Glomerular visceral epithelial cell (primary cell): ENCODE data around the gene RAB3IL1.

ENCODE experiments used
- DNase-seq: peaks from one replicate; pipeline ENCODE4 v3.0.0-alpha.2; 2016; ENCODE audit errors: extremely low spot score

The RAB3IL1 gene

DNA sequence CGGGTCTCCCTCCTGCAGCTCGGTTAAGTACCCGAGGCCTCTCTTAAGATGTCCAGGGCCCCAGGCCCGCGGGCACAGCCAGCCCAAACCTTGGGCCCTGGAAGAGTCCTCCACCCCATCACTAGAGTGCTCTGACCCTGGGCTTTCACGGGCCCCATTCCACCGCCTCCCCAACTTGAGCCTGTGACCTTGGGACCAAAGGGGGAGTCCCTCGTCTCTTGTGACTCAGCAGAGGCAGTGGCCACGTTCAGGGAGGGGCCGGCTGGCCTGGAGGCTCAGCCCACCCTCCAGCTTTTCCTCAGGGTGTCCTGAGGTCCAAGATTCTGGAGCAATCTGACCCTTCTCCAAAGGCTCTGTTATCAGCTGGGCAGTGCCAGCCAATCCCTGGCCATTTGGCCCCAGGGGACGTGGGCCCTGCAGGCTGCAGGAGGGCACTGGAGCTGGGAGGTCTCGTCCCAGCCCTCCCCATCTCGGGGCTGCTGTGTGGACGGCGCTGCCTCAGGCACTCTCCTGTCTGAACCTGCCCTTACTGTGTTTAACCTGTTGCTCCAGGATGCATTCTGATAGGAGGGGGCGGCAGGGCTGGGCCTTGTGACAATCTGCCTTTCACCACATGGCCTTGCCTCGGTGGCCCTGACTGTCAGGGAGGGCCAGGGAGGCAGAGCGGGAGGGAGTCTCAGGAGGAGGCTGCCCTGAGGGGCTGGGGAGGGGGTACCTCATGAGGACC, 51.0 kb downstream of the RAB3IL1 start:
- no peak for DNase-seq

DNA sequence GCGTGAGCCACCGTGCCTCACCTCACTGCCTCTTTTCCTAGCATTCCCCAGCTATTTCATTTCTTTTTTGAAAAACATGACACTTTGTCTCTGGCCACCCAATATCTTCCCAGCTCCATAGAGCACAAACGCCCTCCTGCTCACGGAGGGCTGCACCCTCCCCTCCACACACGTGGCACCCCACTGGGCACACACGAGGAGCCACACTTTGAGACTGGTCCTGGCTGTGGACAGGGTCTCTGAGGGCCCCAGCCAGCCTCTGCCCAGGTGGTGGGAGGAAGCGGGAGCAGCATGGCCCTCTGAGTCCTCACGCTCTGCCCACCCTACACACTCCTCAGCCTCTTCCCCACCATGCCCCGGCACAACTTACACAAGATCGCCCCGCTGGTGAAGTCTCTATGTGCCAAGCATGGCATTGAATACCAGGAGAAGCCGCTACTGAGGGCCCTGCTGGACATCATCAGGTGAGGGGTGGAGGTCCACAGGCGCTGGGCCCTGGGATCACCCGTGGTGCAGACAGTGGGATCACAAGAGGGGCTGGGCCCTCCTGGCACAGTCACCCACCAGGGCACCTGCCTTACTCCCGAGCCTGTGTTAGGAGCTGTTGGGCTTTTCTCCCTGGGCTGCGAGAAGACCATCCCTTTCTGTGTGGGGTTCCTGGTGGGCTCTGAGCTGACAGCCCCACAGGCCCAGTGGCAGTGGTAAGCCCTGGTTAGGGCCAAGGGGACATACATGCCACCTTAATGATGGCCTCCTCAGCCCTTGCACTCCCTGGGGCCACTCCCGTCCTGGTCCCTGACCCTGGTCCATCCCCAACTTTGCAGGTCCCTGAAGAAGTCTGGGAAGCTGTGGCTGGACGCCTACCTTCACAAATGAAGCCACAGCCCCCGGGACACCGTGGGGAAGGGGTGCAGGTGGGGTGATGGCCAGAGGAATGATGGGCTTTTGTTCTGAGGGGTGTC, 52.3 kb downstream of the RAB3IL1 start:
- no peak for DNase-seq

DNA sequence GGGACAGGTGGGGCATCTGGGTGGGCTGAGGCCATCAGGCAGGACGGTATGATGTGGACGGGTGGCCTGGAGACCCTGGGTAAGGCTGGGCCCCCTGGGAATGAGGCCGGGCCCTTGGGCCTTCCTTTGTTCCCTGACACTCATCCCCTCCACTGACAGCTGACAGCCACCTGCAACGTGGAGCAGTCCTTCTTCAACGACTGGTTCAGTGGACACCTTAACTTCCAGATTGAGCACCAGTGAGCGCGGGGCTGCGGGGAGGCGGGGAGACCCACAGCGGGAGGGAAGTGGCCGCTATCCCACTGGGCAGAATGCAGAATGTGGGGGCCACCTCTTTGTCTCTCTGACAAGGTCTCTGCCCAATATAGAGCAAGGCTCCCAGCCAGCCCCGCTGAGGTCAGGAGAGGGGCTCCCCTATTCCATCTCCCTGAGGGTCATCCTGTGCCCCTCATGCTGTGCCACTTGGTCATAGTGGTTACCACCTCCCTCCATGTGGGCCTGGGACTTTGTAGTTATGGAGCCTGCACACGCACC, 53.8 kb downstream of the RAB3IL1 start:
- no peak for DNase-seq

DNA sequence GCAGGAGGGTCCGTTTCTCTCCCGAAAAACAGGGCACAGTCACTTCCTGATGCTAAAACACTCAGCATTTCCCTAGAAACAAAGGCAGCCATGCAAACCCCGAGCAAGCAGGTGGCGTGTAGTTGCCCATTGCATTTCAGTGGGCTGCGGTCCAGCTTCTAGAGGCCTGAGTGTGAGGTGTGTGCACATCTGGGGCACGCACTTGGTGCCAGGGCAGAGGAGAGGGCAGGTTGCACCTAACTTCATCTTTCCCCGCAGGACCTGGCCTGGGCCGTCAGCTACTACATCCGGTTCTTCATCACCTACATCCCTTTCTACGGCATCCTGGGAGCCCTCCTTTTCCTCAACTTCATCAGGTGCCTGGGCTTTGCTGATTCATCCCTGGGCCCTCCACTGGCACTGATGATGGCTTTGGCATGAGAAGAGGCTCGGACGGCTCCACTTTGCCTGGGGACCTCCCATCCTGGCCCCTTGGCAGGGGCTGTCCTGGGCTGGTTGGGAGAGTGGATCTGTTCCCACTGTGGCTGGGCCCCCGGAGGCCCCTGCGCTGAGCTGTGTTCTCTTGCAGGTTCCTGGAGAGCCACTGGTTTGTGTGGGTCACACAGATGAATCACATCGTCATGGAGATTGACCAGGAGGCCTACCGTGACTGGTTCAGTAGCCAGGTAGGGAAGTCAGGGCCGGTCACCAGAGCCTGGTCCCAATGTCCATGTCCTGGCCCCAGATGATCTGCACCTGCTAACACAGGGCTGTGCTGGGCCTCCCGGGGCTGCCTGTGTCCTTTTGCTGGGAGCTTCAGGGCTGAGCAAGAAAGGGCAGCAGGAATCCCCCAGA, 54.4 kb downstream of the RAB3IL1 start:
- no peak for DNase-seq

DNA sequence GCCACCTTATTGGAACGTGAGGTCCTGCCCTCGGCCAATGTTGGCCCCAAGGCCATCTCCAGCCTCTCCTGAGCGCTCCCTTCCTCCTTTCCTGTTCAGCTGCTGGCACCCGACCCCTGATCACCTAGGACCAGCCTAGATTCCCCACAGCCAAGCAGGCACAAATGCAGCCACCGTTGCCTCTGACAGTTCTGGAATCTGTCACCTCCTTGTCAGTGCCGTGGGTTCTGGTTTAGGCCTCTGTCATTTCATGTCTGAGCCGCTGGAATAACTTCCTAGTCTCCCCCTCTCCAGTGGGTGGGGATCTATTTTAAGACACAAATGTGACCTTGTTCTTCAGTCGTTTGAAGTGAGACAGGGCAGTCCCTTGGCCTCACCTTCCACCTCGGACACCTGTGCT, 55.7 kb downstream of the RAB3IL1 start:
- no peak for DNase-seq

DNA sequence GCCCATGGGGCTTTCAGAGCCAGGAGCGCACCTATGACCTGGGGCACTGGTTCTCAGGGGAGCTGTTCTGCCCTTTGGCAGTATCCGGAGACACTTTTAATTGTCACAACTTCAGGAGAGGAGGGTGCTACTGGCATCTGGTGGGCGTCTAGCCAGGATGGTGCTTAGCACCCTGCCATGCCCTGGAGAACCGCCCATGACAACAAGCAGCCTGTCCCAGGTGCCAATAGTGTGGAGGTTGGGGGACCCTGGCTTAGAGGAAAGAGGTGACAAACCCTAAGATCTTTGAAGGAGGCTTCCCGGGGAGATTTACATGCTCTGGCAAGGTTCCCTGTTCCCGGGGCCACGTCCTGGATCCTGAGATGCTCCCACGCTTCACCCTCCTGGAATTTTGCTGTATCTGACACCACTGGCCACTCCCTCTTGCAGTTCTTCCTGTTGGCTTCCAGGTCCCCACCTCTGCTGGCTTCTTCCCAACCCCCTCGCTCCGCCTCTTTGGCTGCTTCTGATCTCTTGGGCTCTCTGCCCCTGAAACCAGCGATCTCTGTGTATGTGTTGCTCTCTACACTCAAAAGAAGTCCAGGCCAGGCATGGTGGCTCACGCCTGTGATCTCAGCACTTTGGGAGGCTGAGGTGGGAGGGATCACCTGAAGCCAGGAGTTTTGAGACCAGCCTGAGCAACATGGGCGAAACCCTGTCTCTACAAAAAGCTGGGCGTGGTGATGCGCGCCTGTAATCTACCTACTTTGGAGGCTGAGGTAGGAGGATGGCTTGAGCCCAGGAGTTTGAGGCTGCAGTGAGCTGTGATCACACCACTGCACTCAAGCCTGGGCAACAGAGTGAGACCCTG, 57.1 kb downstream of the RAB3IL1 start:
- no peak for DNase-seq

DNA sequence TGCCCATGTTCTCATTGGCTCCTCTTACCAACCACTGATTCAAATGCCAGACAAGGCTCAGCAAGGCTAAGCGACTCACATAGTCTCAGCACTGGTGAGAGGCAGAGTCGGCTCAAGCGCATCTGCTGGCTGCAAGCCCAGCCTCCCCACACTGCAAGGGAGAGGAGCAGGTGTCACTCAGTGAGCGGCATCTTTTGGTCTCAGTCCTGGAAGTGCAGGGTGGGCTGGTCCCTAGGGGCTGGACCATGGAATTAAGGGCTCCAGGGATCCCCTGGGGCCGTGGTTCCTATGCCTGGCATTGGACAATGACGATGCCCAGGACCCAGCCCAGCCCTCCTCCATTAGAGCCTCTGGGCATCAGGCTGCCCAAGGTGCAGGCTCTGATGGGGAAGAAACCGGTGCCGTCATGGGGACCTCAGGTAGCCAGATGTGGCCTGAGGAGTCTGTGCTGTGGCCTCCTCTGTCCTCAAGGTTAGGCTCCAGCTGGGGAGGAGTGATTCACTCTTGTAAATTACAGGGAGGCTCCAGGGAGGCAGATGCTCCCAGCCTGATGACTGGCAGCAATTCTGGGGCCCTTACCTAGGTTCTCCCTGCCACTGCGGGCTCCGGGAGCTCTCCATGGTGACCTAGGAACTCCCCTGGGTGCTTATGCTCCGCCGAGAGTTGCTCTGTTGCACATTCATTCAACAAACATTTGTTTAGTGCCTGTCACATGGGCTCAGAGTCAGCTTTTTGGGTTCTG, 61.3 kb downstream of the RAB3IL1 start:
- no peak for DNase-seq

DNA sequence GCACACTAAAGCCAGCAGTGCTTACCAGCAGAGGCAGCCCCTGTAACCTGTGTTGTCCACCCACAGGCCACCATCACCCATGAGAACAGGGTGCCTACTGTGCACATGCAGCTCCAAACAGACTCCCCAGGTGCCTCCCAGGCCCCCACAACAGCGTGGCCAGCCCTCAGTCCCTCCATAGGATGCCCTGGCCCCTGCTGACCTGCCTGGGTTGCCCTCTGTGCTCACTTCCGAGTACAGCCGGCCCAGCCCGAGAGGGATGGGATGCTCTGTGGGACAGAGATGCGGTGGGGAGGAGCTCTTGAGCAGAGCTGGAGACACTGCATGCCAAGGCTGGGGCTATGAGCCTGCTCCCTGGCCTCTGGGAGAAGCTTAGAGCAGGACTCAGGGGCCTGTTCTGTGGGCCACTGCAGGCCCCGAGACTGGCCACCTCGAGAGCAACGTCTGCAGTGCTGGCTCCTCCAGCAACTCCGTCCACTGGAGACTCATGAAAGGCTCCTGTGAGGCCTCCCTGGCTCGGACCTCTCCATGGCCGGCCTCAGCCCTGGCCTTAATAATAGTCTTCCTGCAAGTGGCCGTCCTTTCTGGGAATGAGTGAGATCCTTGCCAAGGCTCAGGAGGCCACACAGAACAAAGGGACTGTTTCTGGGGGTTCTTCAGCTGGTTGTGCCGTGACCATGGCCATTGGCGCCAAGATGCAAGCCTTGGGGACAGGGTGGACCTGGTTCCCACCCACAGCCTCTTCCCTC, 62.2 kb downstream of the RAB3IL1 start:
- no peak for DNase-seq

DNA sequence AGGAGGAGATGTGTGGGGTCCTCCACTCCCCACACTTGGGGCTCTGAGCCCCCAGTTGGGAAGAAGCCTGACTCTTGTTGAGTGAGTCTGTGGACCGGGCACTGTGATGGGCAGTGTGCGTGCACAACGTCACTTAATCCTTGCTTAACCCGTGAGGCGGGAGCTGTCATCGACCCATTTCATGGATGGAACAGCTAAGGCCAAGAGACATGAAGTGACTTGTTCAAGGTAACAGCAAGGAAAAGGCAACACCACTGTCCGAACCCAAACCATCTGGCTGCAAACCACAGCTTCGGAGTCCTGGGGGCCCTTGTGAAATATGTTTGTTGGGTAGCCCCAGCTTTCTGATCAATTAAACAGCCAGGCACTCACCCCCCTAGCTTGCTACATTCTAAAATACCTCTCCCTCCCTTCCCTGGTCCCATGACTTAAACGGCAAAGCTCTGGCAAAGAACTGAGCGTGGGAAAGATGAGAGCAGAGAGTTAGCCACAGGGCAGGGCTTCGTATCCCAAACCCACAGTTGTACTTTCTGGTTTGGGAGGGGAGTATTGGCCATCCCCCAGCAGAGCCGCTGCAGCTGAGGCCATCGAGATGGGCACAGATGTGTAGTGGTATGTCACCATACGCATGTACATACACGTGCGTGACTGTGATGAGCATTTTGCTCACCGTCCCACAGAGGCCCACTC, 63.0 kb downstream of the RAB3IL1 start:
- DNase-seq: no peak

DNA sequence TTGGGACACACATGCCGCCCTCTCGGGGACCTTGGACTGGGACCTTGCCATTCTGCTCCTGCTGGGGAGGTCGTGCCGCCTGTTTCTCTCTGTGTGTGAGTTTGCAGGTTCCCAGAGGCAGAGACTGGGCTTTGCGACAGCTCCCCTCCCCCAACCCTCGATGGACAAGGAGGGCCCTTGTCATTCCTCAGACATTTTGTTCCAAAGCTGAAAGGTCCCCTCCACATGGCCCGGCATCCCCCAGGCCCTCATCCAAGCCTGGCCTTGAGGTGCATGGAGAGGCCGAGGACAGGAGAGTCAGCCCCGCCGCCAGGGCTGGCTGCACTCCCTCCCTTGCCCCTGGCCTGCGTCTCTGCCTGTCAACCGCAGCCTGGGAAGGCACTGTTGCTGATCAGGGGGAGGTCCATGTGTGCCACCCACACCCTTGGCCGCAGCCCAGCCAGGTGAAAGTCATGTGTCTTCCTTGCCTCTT, 63.6 kb downstream of the RAB3IL1 start:
- no peak for DNase-seq

DNA sequence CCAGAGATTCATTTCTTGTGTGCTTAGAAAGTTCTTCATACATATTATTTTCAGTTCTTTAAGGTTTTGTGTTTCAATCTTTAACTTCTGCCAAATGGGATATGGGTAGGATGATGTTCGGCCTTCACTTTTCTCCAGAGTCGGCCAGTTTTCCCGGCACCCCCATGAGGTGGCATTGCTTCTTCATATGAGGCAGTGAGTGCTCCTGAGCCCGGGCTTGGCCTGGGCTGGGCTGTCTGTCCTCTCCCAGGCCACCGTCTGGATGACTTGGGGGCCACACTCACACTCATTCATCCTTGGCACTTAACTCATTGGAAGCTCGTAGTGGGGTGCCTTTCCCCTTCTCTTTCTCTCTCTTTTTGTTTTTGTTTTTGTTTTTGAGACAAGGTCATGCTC, 65.5 kb downstream of the RAB3IL1 start:
- DNase-seq: no peak

DNA sequence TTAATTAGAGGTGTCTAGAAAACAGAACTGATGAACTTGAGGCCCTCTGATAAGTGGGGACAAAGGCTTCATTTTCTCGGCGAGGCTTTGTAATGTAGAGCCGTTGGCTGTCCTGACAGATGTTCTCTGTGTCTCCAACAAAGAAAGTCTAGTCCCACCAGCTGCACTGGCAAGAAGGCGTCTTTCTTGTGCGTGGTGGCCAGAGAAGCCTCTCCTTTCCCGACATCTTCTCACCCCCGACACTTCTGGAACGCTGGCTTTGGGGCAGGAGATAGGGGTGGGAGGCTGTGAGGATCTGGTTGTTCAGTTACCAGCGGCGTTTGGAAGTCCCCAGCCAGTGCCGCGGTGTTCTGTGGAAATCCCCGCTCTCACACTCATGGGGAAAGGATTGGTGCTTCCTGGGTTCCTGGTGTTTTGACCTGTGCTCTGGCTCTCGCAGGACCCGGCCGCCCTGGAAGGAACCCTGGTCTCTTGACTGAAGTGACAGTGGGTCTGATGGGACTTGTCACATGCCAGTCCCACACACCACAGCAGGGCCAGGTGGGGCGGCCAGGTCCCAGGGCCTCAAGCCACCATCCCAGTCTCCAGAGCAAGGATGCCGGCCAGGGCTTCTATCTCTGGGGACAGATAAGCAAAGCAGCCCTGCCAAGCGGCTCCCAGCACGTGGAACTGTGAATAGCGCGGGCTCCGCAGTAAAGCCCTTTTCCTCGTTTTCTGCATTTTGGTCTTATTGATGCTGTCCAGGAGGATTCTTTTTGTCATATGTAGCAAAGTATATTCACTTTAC, 66.1 kb downstream of the RAB3IL1 start:
- no peak for DNase-seq

DNA sequence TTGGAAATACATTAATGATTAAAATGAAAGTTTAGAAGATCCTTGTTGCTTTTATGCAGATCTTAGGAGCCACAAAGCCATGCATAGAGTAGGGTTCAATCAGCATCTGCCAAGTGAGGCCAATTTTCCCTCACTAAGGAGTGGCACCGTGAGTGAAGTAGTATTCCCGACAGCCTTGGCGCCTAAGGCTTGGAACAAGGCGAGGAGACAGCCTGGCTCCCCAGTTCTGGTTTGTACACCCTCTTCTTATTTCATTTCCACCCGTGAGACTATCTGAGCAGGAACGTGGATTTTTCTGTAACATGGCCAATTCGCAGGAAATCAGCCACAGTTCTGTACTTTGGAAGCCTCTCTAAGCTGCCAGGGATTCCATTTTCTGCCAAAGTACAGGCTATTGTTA, 66.7 kb downstream of the RAB3IL1 start:
- DNase-seq: no peak

DNA sequence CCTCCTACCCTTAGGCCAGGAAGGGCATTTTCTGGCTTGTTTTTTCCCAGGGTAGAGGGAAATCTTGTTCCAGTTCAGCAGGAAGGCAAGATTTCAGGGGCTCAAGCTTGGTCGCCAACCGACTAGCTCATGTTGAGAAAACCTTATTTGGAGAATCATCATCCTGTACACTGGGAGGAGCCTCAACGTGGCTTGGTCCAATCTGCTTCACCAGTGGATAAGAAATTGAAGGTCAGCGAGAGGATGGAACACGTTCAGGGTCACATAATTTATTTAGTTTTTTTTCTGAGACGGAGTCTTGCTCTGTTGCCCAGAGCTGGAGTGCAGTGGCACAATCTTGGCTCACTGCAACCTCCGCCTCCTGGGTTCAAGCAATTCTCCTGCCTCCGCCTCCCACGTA, 68.7 kb downstream of the RAB3IL1 start:
- DNase-seq: no peak

DNA sequence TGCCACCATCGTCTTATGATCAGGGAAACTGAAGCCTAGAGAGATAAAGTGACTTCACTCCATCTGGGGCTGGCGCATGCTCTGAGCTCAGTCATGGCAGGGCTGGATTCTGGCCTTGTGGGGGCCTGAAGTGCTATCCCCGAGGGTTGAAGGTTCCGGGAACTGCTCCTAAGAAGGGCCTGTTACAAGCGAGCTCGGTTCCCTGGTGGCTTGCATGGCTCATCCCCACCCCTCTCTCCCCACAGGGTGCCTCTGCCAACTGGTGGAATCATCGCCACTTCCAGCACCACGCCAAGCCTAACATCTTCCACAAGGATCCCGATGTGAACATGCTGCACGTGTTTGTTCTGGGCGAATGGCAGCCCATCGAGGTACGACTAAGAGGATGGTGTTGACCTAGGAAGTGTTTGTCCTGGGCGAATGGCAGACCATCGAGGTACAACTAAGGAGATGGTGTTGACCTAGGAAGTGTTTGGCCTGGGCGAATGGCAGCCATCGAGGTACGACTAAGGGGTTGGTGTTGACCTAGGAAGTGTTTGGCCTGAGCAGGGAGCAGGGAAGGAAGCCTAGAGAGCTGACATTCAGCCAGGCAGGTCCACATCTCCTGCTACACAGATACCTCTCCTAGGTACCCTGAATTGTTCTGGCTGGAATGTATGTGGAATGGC, 69.3 kb downstream of the RAB3IL1 start:
- no peak for DNase-seq
